B cell (primary cell): ENCODE results near the gene LHX6. TPM values are rescaled to one million over a fixed set of nuclear protein-coding genes. Genes with fewer than 3 reads are reported as not detected.
A peak's percentile ranks its signal among the peaks of the same experiment; 100 is the strongest.

Source experiments
- ATAC-seq: fragments of 200-7000 bp; cut with Tn5 transposase; one replicate; pipeline ENCODE4 v1.10.0; 2021; ENCODE audit warnings: low read depth, mild to moderate bottlenecking, moderate number of reproducible peaks, moderate library complexity
- CTCF ChIA-PET: fragments of 350-600 bp; sonication (Branson Sonifier 250); formaldehyde crosslinking; loops from one replicate; lab custom pipeline; 2021; ENCODE audit warnings: antibody characterized with exemption, inconsistent platforms; lab: Charles Lee
- POLR2A ChIA-PET: fragments of 350-600 bp; sonication (Branson Sonifier 250); formaldehyde crosslinking; loops from one replicate; lab custom pipeline; 2021; ENCODE audit warnings: antibody characterized with exemption; lab: Charles Lee
- DNase-seq: peaks from one replicate; pipeline ENCODE4 v3.0.0; 2013
- H2AFZ ChIP-seq: 2 replicates; pipeline ENCODE4 v1.6.1; 2012; ENCODE audit warnings: mild to moderate bottlenecking, low read depth, low read length; ENCODE audit not compliant: insufficient read depth, poor library complexity, severe bottlenecking
- H3K27ac ChIP-seq, 2 donors: 1 replicate in 1 of 2; 2 replicates in 1 of 2; pipeline ENCODE4 v1.5.1; 2012 to 2013; ENCODE audit warnings: low read length in 2 of 2, mild to moderate bottlenecking in 2 of 2, moderate library complexity in 1 of 2
- H3K27me3 ChIP-seq, 4 experiments: fragments of 200-600 bp in 1 of 4; sonication (generic) in 1 of 4; replicated peaks in 1 of 4; 1 replicate in 2 of 4; 2 replicates in 2 of 4; pipeline versions ENCODE4 v1.6.1 to v1.7.0; 2013 to 2016; ENCODE audit warnings: low read length in 3 of 4, mild to moderate bottlenecking in 2 of 4, mixed read lengths in 1 of 4, moderate library complexity in 1 of 4; ENCODE audit not compliant: insufficient read depth in 4 of 4, control insufficient read depth in 3 of 4; ENCODE audit errors: control extremely low read depth in 1 of 4
- H3K36me3 ChIP-seq, 2 experiments: replicated peaks in 1 of 2; 1 replicate in 1 of 2; 2 replicates in 1 of 2; pipeline versions ENCODE4 v1.6.1 to v1.7.1; 2013; ENCODE audit warnings: low read length in 1 of 2; ENCODE audit not compliant: insufficient read depth in 2 of 2, control insufficient read depth in 1 of 2; ENCODE audit errors: control extremely low read depth in 1 of 2, extremely low read depth in 1 of 2
- H3K4me1 ChIP-seq, 2 donors: fragments of 200-600 bp in 1 of 2; sonication (generic) in 1 of 2; 1 replicate in 1 of 2; 2 replicates in 1 of 2; pipeline versions ENCODE4 v1.5.1 to v1.6.1; 2013 to 2017; ENCODE audit warnings: low read length in 2 of 2; ENCODE audit not compliant: control insufficient read depth in 2 of 2, insufficient read depth in 2 of 2
- H3K4me2 ChIP-seq: replicated peaks from 2 replicates; pipeline ENCODE3; 2012; ENCODE audit warnings: mild to moderate bottlenecking, low read depth, low read length; ENCODE audit not compliant: poor library complexity, severe bottlenecking
- H3K4me3 ChIP-seq, 5 experiments: fragments of 200-600 bp in 1 of 5; sonication (generic) in 1 of 5; 1 replicate in 3 of 5; 2 replicates in 2 of 5; pipeline versions ENCODE4 v1.5.1 to v1.7.0; 2011 to 2016; ENCODE audit warnings: low read length in 4 of 5, mild to moderate bottlenecking in 4 of 5, low read depth in 2 of 5, control low read depth in 1 of 5, moderate library complexity in 1 of 5; ENCODE audit not compliant: insufficient read depth in 1 of 5; ENCODE audit errors: control extremely low read depth in 1 of 5, extremely low read depth in 1 of 5
- H3K79me2 ChIP-seq: fragments of 200-600 bp; sonication (generic); one replicate; pipeline ENCODE4 v1.6.0; 2016; ENCODE audit warnings: low read length; ENCODE audit not compliant: control insufficient read depth, insufficient read depth
- H3K9ac ChIP-seq: fragments of 200-600 bp; sonication (generic); 2 replicates; pipeline ENCODE4 v1.6.1; 2017; ENCODE audit warnings: mild to moderate bottlenecking, low read length, moderate library complexity
- H3K9me3 ChIP-seq, 3 donors: one replicate each; pipeline versions ENCODE4 v1.6.1 to v1.7.1; 2013; ENCODE audit warnings: low read length in 2 of 3; ENCODE audit not compliant: control insufficient read depth in 2 of 3, insufficient read depth in 1 of 3; ENCODE audit errors: control extremely low read depth in 1 of 3
- H4K20me1 ChIP-seq: 2 replicates; pipeline ENCODE4 v1.6.0; 2012; ENCODE audit warnings: mild to moderate bottlenecking, low read length; ENCODE audit not compliant: insufficient read depth, control insufficient read depth, poor library complexity, severe bottlenecking
- H3K27ac Mint-ChIP-seq: one replicate; pipeline ENCODE4 v1.8.0; 2021; ENCODE audit warnings: mixed read lengths
- H3K27me3 Mint-ChIP-seq: one replicate; pipeline ENCODE4 v1.8.0; 2021; ENCODE audit warnings: mixed read lengths
- H3K4me1 Mint-ChIP-seq: one replicate; pipeline ENCODE4 v1.8.0; 2021; ENCODE audit warnings: mixed read lengths
- H3K4me3 Mint-ChIP-seq: one replicate; pipeline ENCODE4 v1.8.0; 2021; ENCODE audit warnings: mixed read lengths
- H3K9me3 Mint-ChIP-seq: one replicate; pipeline ENCODE4 v1.8.0; 2022; ENCODE audit warnings: mixed read lengths; ENCODE audit not compliant: insufficient read depth
- EZH2 ChIP-seq: IDR thresholded peaks from 2 replicates; pipeline ENCODE4 v1.6.1; 2012; ENCODE audit warnings: borderline replicate concordance, low read depth, mild to moderate bottlenecking, moderate library complexity, low read length; ENCODE audit not compliant: insufficient read depth, poor library complexity, severe bottlenecking
- WGBS: methylation state at CpG from one replicate; pipeline ENCODE4 v1.1.5; 2013; ENCODE audit warnings: missing lambda C conversion rate; ENCODE audit not compliant: insufficient coverage; 5-methylcytosine and 5-hydroxymethylcytosine counted together
- intact Hi-C: fragments of 100-400 bp; cut with micrococcal nuclease; formaldehyde crosslinking; loops from one replicate; pipeline ENCODE4 v1.10.0; 2022
- polyA plus RNA-seq: library from polyadenylated mRNA; depleted of rRNA; stranded (reverse); fragments of >200 nt; gene quantifications from 2 replicates; pipeline ENCODE4 v1.2.3, GENCODE V29; 2012
- total RNA-seq, 2 donors: library from RNA; stranded (reverse); fragments of 120-200 nt in 1 of 2; gene quantifications; 1 replicate in 1 of 2; 2 replicates in 1 of 2; pipeline versions ENCODE4 v1.2.3 to v1.2.4, GENCODE V29; 2013 to 2022
- TF ChIP-seq, protein P1 (sequence below): fragments of 200-600 bp; IDR thresholded peaks from one replicate; pipeline ENCODE4 v1.8.0; 2022; ENCODE audit warnings: antibody characterized with exemption, mild to moderate bottlenecking

Gene LHX6
- total and polyA plus RNA-seq, 2 donors (not counting 1 experiment from before 2014, with no cell fraction given): 0.03 TPM; not detected in 1

DNA sequence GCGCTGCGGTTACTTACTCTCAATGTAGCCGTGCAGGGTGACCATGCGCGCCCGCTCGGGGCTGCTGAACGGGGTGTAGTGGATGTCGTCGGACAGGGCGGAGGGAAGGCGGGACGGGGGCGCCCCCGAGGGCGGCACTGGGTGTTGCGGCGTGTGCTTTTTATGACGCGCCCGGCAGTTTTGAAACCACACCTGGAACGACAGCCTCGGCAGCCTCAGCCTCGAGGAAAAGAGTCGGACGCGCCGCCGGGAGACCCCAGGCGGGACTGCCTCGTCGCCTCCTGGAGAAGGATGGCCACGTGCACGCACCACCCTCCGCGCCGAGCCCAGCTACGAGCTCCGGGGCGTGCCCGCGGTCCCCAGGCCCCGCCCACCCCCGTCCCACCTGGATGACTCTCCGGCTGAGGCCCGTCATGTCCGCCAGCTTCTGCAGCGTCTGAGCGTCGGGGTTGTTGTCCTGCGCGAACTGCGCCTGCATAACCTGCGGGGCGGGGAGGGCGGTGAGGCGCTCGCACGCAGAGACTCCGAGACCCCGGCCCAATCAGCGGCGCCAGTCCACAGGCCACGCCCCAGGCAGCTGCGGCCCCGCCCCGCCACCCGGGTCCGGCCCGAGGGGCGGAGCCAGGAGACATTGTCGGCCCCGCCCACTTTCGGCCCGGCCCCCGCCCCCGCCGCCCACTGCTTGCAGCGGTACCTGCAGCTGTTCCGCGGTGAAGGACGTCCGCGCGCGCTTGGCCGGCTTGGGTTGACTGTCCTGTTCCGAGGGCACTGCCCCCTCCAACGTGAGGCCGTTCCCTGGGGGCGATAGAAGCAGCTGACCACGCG is 15.0 kb downstream of the LHX6 start:
- peaks cover 0 to 23% (median 0%) of the 10 kb centered on the region in 3 donors for H3K9me3 ChIP-seq
- Mint-ChIP-seq H3K4me3 (peak overlapping the region; percentile 77), H3K27ac (no peak overlapping the region), H3K9me3 (no peaks in the 10 kb centered on the region), H3K4me1 (peaks cover 18% of the 10 kb centered on the region), H3K27me3 (peaks cover 73% of the 10 kb centered on the region)
- ChIA-PET CTCF (no interaction called here), POLR2A (no interaction called here)
- WGBS: 3% methylated on average over 91 of the region's 93 CpGs
- H3K27me3 ChIP-seq: peaks cover 0 to 70% (median 48%) of the 10 kb centered on the region in 4 experiments
- H3K79me2 ChIP-seq: no peaks in the 10 kb centered on the region
- no peaks in the 10 kb centered on the region for H3K36me3 ChIP-seq
- peak overlapping the region; percentile 83 for H3K4me2 ChIP-seq
- no peak overlapping the region for H3K27ac ChIP-seq
- peak; percentile 74 for DNase-seq
- H3K4me3 ChIP-seq: peak overlapping the region in 4 of 5 experiments; percentile 14 to 51 (median 46)
- ATAC-seq: peak; percentile 75
- no peak for TF ChIP-seq EZH2
- TF ChIP-seq, protein P1, sequence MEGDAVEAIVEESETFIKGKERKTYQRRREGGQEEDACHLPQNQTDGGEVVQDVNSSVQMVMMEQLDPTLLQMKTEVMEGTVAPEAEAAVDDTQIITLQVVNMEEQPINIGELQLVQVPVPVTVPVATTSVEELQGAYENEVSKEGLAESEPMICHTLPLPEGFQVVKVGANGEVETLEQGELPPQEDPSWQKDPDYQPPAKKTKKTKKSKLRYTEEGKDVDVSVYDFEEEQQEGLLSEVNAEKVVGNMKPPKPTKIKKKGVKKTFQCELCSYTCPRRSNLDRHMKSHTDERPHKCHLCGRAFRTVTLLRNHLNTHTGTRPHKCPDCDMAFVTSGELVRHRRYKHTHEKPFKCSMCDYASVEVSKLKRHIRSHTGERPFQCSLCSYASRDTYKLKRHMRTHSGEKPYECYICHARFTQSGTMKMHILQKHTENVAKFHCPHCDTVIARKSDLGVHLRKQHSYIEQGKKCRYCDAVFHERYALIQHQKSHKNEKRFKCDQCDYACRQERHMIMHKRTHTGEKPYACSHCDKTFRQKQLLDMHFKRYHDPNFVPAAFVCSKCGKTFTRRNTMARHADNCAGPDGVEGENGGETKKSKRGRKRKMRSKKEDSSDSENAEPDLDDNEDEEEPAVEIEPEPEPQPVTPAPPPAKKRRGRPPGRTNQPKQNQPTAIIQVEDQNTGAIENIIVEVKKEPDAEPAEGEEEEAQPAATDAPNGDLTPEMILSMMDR: no peak
- peak overlapping the region; percentile 49 for H3K9ac ChIP-seq
- no peaks in the 10 kb centered on the region for H4K20me1 ChIP-seq
- intact Hi-C loops: no loop called here
- H2AFZ ChIP-seq: peak overlapping the region; percentile 69
- peaks cover 16 to 26% of the 10 kb centered on the region in 2 donors for H3K4me1 ChIP-seq

DNA sequence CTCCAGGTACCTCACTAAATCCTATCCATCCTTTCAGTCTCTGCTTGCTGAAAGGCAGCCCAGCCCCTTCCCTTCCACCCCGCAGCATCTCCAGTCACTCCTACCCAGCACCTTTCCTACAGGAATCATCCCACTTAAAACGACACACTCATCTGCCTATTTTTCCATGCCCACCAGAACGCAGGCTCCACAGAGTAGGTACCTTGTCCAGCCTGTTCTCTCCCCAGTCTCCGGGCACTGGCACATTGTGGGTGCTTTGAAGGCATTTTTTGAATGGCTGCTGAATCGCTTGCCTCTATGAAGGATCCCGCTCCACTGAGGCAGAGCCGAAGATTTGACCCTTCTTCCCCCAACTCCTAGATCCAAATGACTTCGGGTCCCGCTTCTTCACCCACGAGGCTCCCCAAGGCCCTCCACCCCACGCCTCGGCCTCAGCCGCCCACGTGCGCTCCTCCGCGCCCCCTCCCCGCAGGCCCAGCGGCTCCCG is 15.6 kb downstream of the LHX6 start:
- DNase-seq: no peak
- Histone ChIP-seq H3K27me3 (peaks cover 0 to 63% (median 43%) of the 10 kb centered on the region in 4 experiments), H3K36me3 (no peaks in the 10 kb centered on the region), H3K4me1 (peaks cover 10 to 19% of the 10 kb centered on the region in 2 donors), H4K20me1 (no peaks in the 10 kb centered on the region), H3K9ac (peak overlapping the region; percentile 49), H3K4me2 (peak overlapping the region; percentile 83), H3K9me3 (peaks cover 0 to 23% (median 0%) of the 10 kb centered on the region in 3 donors), H3K4me3 (peak overlapping the region in 2 of 5 experiments; percentile 44 to 51), H3K79me2 (no peaks in the 10 kb centered on the region), H3K27ac (no peak overlapping the region), H2AFZ (peak overlapping the region; percentile 69)
- intact Hi-C loops: no loop called here
- peaks cover 11% of the 10 kb centered on the region for H3K4me1 Mint-ChIP-seq
- H3K27ac Mint-ChIP-seq: no peak overlapping the region
- H3K9me3 Mint-ChIP-seq: no peaks in the 10 kb centered on the region
- no peak for ATAC-seq
- 38% methylated on average over 17 of the region's 20 CpGs for WGBS
- ChIA-PET POLR2A (no interaction called here), CTCF (no interaction called here)
- peak overlapping the region; percentile 77 for H3K4me3 Mint-ChIP-seq
- H3K27me3 Mint-ChIP-seq: peaks cover 67% of the 10 kb centered on the region
- TF ChIP-seq, protein P1: no peak
- no peak for TF ChIP-seq EZH2
